ENCODE data around the gene GANAB. TPM values are rescaled to one million over a fixed set of nuclear protein-coding genes. Genes with fewer than 3 reads are reported as not detected.
A peak's percentile ranks its signal among the peaks of the same experiment; 100 is the strongest.

Gene GANAB
- total and polyA plus RNA-seq, 2 of the 13 experiments (the other 11 are each of a cell fraction or from before 2014, with no cell fraction given), result 99.5 to 234 TPM

GRCh38 chr11:62591448-62592145, 54.8 kb downstream of the GANAB start, which contains the start of gene TUT1 (continued):
- TF ChIP-seq ARID3A (IDR thresholded peaks at IDR 0.05; ENCODE audit: low read depth, low read length), result peak; percentile 83
- no peak for TF ChIP-seq ZSCAN12 (CRISPR knock-in tag; IDR thresholded peaks at IDR 0.05)
- TF ChIP-seq FOXP1 (IDR thresholded peaks at IDR 0.05), result no peak
- TF ChIP-seq FOXP1 (CRISPR knock-in tag; IDR thresholded peaks at IDR 0.05), result no peak
- no peak; the same call in 1 of the 2 replicates for TF ChIP-seq ZNF800 (CRISPR knock-in tag; IDR thresholded peaks at IDR 0.05)
- TF ChIP-seq SP4 (CRISPR knock-in tag; IDR thresholded peaks at IDR 0.05), result peak; percentile 91
- no peak; the same call in 1 of the 2 replicates for TF ChIP-seq ZNF580 (CRISPR knock-in tag; IDR thresholded peaks at IDR 0.05; ENCODE audit: borderline replicate concordance, low read depth)
- TF ChIP-seq PLRG1 (conservative IDR thresholded peaks at IDR 0.05), result no peak
- TF ChIP-seq HNRNPUL1 (IDR thresholded peaks at IDR 0.05; ENCODE audit: low read depth, low read length), result no peak
- TF ChIP-seq, protein P1, sequence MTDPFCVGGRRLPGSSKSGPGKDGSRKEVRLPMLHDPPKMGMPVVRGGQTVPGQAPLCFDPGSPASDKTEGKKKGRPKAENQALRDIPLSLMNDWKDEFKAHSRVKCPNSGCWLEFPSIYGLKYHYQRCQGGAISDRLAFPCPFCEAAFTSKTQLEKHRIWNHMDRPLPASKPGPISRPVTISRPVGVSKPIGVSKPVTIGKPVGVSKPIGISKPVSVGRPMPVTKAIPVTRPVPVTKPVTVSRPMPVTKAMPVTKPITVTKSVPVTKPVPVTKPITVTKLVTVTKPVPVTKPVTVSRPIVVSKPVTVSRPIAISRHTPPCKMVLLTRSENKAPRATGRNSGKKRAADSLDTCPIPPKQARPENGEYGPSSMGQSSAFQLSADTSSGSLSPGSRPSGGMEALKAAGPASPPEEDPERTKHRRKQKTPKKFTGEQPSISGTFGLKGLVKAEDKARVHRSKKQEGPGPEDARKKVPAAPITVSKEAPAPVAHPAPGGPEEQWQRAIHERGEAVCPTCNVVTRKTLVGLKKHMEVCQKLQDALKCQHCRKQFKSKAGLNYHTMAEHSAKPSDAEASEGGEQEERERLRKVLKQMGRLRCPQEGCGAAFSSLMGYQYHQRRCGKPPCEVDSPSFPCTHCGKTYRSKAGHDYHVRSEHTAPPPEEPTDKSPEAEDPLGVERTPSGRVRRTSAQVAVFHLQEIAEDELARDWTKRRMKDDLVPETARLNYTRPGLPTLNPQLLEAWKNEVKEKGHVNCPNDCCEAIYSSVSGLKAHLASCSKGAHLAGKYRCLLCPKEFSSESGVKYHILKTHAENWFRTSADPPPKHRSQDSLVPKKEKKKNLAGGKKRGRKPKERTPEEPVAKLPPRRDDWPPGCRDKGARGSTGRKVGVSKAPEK (CRISPR knock-in tag; IDR thresholded peaks at IDR 0.05; ENCODE audit: borderline replicate concordance), result no peak
- TF ChIP-seq ZFP1 (CRISPR knock-in tag; IDR thresholded peaks at IDR 0.05), result peak; percentile 93
- TF ChIP-seq U2AF1 (optimal IDR thresholded peaks at IDR 0.05; ENCODE audit: low read depth, low read length), result peak; percentile 98
- 0 out of 2 replicates have a peak, but pooled peaks have one; percentile 26 for TF ChIP-seq ZFP82 (CRISPR knock-in tag; IDR thresholded peaks at IDR 0.05; ENCODE audit: borderline replicate concordance)
- TF ChIP-seq FOXM1 (CRISPR knock-in tag; IDR thresholded peaks at IDR 0.05), result no peak
- peak; percentile 95 for TF ChIP-seq SMYD3 (CRISPR knock-in tag; IDR thresholded peaks at IDR 0.05)
- TF ChIP-seq NFAT5 (CRISPR knock-in tag; IDR thresholded peaks at IDR 0.05), result no peak
- 0 out of 2 replicates have a peak, but pooled peaks have one; percentile 69 for TF ChIP-seq ZNF564 (CRISPR knock-in tag; IDR thresholded peaks at IDR 0.05)
- TF ChIP-seq CREB1 (IDR thresholded peaks at IDR 0.05), result peak; percentile 95
- TF ChIP-seq CREB1 (CRISPR knock-in tag; IDR thresholded peaks at IDR 0.05), result peak; percentile 99
